ENCODE results near the gene TRAP1.

The TRAP1 gene

DNA sequence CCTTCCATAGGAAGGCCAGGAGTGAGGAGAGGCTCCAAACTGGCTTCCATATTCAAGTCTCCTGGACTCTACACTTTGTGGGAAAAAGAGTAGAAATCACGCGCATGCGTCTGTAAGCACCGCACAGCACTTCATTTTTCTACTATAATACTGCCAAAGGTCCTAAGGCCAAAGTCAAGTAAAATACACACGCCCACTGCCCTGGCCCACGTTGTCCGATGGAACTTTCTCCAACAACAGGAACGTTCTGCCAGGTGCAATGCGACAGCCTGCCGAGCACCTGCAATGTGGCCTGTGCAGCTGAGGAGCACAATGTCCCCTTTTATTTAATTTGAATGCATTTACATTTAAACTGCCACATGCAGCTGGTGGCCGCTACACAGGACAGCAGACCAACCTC lies 39.3 kb downstream of the TRAP1 start:
- Histone ChIP-seq H3K79me2 (ENCODE audit: insufficient read depth, low read length) (no peaks in the 10 kb centered on the region), H4K20me1 (ENCODE audit: insufficient read depth, low read length) (no peaks in the 10 kb centered on the region), H3K27me3 (ENCODE audit: insufficient read depth, low read length) (no peaks in the 10 kb centered on the region), H2AFZ (ENCODE audit: low read length) (no peak overlapping the region), H3K9ac (ENCODE audit: low read length) (no peak overlapping the region), H3K4me1 (ENCODE audit: insufficient read depth, low read length, severe bottlenecking) (no peaks in the 10 kb centered on the region), H3K4me2 (ENCODE audit: low read length) (no peak overlapping the region), H3K9me2 (ENCODE audit: low read depth, low read length) (no peaks in the 10 kb centered on the region), H3K4me3 (ENCODE audit: low read depth, low read length, poor library complexity, severe bottlenecking) (no peak overlapping the region), H3K9me3 (ENCODE audit: low read length) (no peaks in the 10 kb centered on the region), H3F3A (ENCODE audit: insufficient read depth, low read length) (no peaks in the 10 kb centered on the region), H3K27ac (ENCODE audit: low read depth, low read length, poor library complexity, severe bottlenecking) (no peak overlapping the region), H3K36me3 (ENCODE audit: insufficient read depth, low read length) (peaks cover 96% of the 10 kb centered on the region)
- no peak for TF ChIP-seq EZH2 (IDR thresholded peaks at IDR 0.05; ENCODE audit: borderline replicate concordance, low read length)
- TF ChIP-seq, protein P1, sequence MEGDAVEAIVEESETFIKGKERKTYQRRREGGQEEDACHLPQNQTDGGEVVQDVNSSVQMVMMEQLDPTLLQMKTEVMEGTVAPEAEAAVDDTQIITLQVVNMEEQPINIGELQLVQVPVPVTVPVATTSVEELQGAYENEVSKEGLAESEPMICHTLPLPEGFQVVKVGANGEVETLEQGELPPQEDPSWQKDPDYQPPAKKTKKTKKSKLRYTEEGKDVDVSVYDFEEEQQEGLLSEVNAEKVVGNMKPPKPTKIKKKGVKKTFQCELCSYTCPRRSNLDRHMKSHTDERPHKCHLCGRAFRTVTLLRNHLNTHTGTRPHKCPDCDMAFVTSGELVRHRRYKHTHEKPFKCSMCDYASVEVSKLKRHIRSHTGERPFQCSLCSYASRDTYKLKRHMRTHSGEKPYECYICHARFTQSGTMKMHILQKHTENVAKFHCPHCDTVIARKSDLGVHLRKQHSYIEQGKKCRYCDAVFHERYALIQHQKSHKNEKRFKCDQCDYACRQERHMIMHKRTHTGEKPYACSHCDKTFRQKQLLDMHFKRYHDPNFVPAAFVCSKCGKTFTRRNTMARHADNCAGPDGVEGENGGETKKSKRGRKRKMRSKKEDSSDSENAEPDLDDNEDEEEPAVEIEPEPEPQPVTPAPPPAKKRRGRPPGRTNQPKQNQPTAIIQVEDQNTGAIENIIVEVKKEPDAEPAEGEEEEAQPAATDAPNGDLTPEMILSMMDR (IDR thresholded peaks at IDR 0.05; ENCODE audit: low read length), result no peak

DNA sequence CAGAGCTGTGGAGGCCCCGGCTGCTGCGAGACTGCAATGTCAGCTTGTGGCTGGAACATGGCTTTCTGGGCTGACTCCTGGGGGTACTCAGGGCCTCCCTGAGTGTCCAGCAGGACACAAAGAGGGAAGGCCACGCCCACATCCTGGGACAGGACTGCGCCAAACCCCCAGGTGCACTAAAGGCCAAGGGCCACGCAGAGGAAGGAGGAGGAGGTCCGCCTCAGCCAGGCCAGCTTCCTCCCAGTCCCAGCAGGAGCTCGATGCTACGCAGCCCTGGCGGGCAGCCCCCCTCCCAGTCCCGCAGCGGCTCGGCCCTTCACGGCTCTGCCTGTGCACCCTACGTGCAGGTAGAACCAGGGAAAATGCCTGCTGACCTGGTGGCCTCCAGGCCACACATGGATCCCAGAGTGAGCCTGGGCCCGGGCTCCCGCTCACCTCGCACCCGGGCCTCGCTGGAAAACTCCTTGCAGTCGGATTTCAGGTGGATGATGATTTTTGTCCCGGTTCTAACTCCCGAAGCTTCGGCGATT lies 41.7 kb downstream of the TRAP1 start:
- no peaks in the 10 kb centered on the region for H4K20me1 ChIP-seq (ENCODE audit: insufficient read depth, low read length)
- H3K36me3 ChIP-seq (ENCODE audit: insufficient read depth, low read length), result peaks cover 96% of the 10 kb centered on the region
- no peak for TF ChIP-seq EZH2 (IDR thresholded peaks at IDR 0.05; ENCODE audit: borderline replicate concordance, low read length)
- TF ChIP-seq, protein P1 (IDR thresholded peaks at IDR 0.05; ENCODE audit: low read length), result no peak

GRCh38 chr16:3674513-3675295 lies 42.6 kb downstream of the TRAP1 start:
- H3K27me3 ChIP-seq (ENCODE audit: insufficient read depth, low read length), result no peaks in the 10 kb centered on the region
- TF ChIP-seq EZH2 (IDR thresholded peaks at IDR 0.05; ENCODE audit: borderline replicate concordance, low read length), result no peak
- TF ChIP-seq, protein P1 (IDR thresholded peaks at IDR 0.05; ENCODE audit: low read length), result no peak
- H3K27ac ChIP-seq (ENCODE audit: low read depth, low read length, poor library complexity, severe bottlenecking), result no peak overlapping the region
- no peaks in the 10 kb centered on the region for H3F3A ChIP-seq (ENCODE audit: insufficient read depth, low read length)
- peaks cover 95% of the 10 kb centered on the region for H3K36me3 ChIP-seq (ENCODE audit: insufficient read depth, low read length)
- no peaks in the 10 kb centered on the region for H3K79me2 ChIP-seq (ENCODE audit: insufficient read depth, low read length)
- H3K9ac ChIP-seq (ENCODE audit: low read length), result no peak overlapping the region
- H3K9me2 ChIP-seq (ENCODE audit: low read depth, low read length), result no peaks in the 10 kb centered on the region
- no peaks in the 10 kb centered on the region for H3K9me3 ChIP-seq (ENCODE audit: low read length)
- no peak overlapping the region for H3K4me2 ChIP-seq (ENCODE audit: low read length)
- H2AFZ ChIP-seq (ENCODE audit: low read length), result no peak overlapping the region
- H3K4me3 ChIP-seq (ENCODE audit: low read depth, low read length, poor library complexity, severe bottlenecking), result no peak overlapping the region
- H4K20me1 ChIP-seq (ENCODE audit: insufficient read depth, low read length), result no peaks in the 10 kb centered on the region
- H3K4me1 ChIP-seq (ENCODE audit: insufficient read depth, low read length, severe bottlenecking), result no peaks in the 10 kb centered on the region

More for the DNA sequence above, 41.7 kb downstream of the TRAP1 start:
- no peak overlapping the region for H3K4me3 ChIP-seq (ENCODE audit: low read depth, low read length, poor library complexity, severe bottlenecking)
- H3K4me2 ChIP-seq (ENCODE audit: low read length), result no peak overlapping the region
- no peaks in the 10 kb centered on the region for H3F3A ChIP-seq (ENCODE audit: insufficient read depth, low read length)
- no peaks in the 10 kb centered on the region for H3K79me2 ChIP-seq (ENCODE audit: insufficient read depth, low read length)
- no peaks in the 10 kb centered on the region for H3K27me3 ChIP-seq (ENCODE audit: insufficient read depth, low read length)
- no peaks in the 10 kb centered on the region for H3K9me2 ChIP-seq (ENCODE audit: low read depth, low read length)
- H3K27ac ChIP-seq (ENCODE audit: low read depth, low read length, poor library complexity, severe bottlenecking), result no peak overlapping the region
- H3K4me1 ChIP-seq (ENCODE audit: insufficient read depth, low read length, severe bottlenecking), result no peaks in the 10 kb centered on the region
- no peak overlapping the region for H3K9ac ChIP-seq (ENCODE audit: low read length)
- H3K9me3 ChIP-seq (ENCODE audit: low read length), result no peaks in the 10 kb centered on the region
- no peak overlapping the region for H2AFZ ChIP-seq (ENCODE audit: low read length)

Data from OCI-LY1 (cell line).